GM23338 (cell line): ENCODE measurements around the gene ST6GALNAC6. TPM values are rescaled to one million over a fixed set of nuclear protein-coding genes. Genes with fewer than 3 reads are reported as not detected.

Experiments
- CREB1 ChIP-seq: fragments of 250-450 bp; sonication (Bioruptor Pico); IDR thresholded peaks from 2 replicates; pipeline ENCODE4 v1.5.0; 2020; ENCODE audit warnings: low read depth, mild to moderate bottlenecking, moderate library complexity
- ETS1 ChIP-seq: IDR thresholded peaks from 2 replicates; pipeline ENCODE4 v1.6.1; 2016; ENCODE audit warnings: antibody characterized with exemption
- EZH2 ChIP-seq: fragments of 200-600 bp; sonication (generic); IDR thresholded peaks from one replicate; pipeline ENCODE4 v1.8.0; 2017; ENCODE audit warnings: antibody characterized with exemption, mild to moderate bottlenecking, low read depth; ENCODE audit not compliant: unreplicated experiment
- NANOG ChIP-seq: IDR thresholded peaks from 2 replicates; pipeline ENCODE4 v1.6.1; 2016; ENCODE audit warnings: antibody characterized with exemption, borderline replicate concordance
- POLR2AphosphoS5 ChIP-seq: IDR thresholded peaks from 2 replicates; pipeline ENCODE4 v1.6.1; 2016; ENCODE audit warnings: antibody characterized with exemption, low read depth
- ZNF114 ChIP-seq: fragments of 250-450 bp; sonication (Bioruptor Pico); IDR thresholded peaks from 2 replicates; pipeline ENCODE4 v1.5.0; 2020; ENCODE audit warnings: mild to moderate bottlenecking, moderate library complexity
- ZNF331 ChIP-seq: fragments of 250-450 bp; sonication (Bioruptor Pico); IDR thresholded peaks from 2 replicates; pipeline ENCODE4 v1.5.0; 2020; ENCODE audit warnings: low read depth, mild to moderate bottlenecking, moderate library complexity
- ZNF462 ChIP-seq: fragments of 250-450 bp; sonication (Bioruptor Pico); IDR thresholded peaks from 2 replicates; pipeline ENCODE4 v1.5.0; 2020; ENCODE audit warnings: mild to moderate bottlenecking, moderate library complexity
- polyA plus RNA-seq: library from polyadenylated mRNA; unstranded; fragments of >200 nt; fragmentation: Nextera tagmentation; extraction: Ambion mirVana; gene quantifications from 2 replicates; pipeline ENCODE4 v1.2.1, GENCODE V29; 2016
- total RNA-seq: library from RNA; depleted of rRNA; stranded (reverse); fragments of >200 nt; shearing (Covaris generic); gene quantifications from 2 replicates; pipeline ENCODE4 v1.2.3, GENCODE V29; 2014
- TF ChIP-seq, protein P1 (sequence below), 2 experiments: fragments of 200-600 bp in 1 of 2; sonication (generic) in 1 of 2; conservative IDR thresholded peaks; 2 replicates each; pipeline versions ENCODE4 v1.5.1 to v1.6.1; 2016 to 2017; ENCODE audit warnings: antibody characterized with exemption in 2 of 2, low read depth in 2 of 2, mild to moderate bottlenecking in 2 of 2, moderate library complexity in 1 of 2

Gene ST6GALNAC6
- total and polyA plus RNA-seq, 2 experiments from 2014 or later, result 20.7 to 39.2 TPM

- TF ChIP-seq ZNF462 (CRISPR knock-in tag), result no peak
- TF ChIP-seq ZNF114, result no peak
- TF ChIP-seq NANOG, result no peak
- TF ChIP-seq EZH2, result no peak
- TF ChIP-seq ZNF331 (CRISPR knock-in tag), result no peak
- TF ChIP-seq POLR2AphosphoS5, result no peak
- TF ChIP-seq ETS1, result no peak
- TF ChIP-seq CREB1 (CRISPR knock-in tag), result no peak
- TF ChIP-seq, protein P1, sequence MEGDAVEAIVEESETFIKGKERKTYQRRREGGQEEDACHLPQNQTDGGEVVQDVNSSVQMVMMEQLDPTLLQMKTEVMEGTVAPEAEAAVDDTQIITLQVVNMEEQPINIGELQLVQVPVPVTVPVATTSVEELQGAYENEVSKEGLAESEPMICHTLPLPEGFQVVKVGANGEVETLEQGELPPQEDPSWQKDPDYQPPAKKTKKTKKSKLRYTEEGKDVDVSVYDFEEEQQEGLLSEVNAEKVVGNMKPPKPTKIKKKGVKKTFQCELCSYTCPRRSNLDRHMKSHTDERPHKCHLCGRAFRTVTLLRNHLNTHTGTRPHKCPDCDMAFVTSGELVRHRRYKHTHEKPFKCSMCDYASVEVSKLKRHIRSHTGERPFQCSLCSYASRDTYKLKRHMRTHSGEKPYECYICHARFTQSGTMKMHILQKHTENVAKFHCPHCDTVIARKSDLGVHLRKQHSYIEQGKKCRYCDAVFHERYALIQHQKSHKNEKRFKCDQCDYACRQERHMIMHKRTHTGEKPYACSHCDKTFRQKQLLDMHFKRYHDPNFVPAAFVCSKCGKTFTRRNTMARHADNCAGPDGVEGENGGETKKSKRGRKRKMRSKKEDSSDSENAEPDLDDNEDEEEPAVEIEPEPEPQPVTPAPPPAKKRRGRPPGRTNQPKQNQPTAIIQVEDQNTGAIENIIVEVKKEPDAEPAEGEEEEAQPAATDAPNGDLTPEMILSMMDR (conservative IDR thresholded peaks at IDR 0.05; ENCODE audit: low read depth in 2 of 2), result no peak
Observed at GRCh38 chr9:127917603-127918002, 18.2 kb upstream of the ST6GALNAC6 start (continued).
